Muscle of arm (tissue), 12 donors: ENCODE data around the gene IGSF9. TPM values are rescaled to one million over a fixed set of nuclear protein-coding genes. Genes with fewer than 3 reads are reported as not detected.

Source experiments
- DNase-seq: peaks from one replicate; pipeline ENCODE4 v3.0.0-alpha.2; 2013
- polyA plus RNA-seq, 12 donors: library from polyadenylated mRNA; unstranded; fragments of 120-200 nt; gene quantifications; one replicate each; pipeline ENCODE4 v1.2.1, GENCODE V29; 2013; ENCODE audit not compliant: insufficient read length in 12 of 12

Gene IGSF9
- polyA plus RNA-seq, 12 donors, result 0.22 to 27.3 (median 0.56) TPM; not detected in 1

DNA sequence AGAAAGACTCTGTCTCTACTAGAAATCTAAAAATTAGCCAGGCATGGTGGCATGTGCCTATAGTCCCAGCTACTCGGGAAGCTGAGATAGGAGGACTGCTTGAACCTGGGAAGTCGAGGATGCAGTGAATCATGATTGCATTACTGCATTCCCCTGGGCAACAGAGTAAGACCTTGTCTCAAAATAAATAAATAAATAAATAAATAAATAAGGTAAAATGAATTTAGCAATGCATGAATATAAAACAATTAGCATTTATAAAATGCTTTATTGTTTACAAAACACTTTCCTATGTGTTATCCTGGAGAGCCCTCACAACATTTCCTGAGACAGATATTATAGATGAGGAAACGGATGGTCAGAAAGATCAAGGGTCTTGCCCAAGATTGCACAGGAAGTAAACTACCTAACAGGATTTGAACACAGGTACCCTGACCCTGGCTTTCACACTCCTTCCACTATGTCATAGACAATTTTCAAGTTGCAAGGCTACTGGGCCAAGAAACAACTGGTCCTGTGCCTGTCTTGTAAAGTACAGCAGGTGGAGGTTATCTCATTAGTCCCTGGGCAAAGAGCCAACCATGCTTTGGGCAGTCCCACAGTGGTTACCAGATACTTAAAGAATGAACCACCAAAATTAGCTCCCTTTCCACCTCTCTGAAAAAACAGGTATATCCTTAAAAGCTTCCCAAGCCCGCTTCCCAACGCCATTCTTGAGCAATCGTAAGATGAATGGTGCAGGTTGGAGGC lies 67.5 kb downstream of the IGSF9 start:
- DNase-seq, result no peak

Other genes with a start within 250 kb of the IGSF9 start
- gene CRP, start 231.0 kb downstream of the IGSF9 start, polyA plus RNA-seq, result not detected
- 10 to 100 TPM in 2 of 12 donors, 1 to 10 TPM in 9, not detected in 1; 4.9 to 25.6 (median 6.0) TPM for gene DUSP23, start 164.7 kb downstream of the IGSF9 start, polyA plus RNA-seq
- gene FCRL6, start 143.3 kb downstream of the IGSF9 start, polyA plus RNA-seq, result under 1 TPM in 7 of 12 donors, not detected in 5; 0.10 to 0.34 (median 0.20) TPM
- gene SLAMF8, start 118.7 kb downstream of the IGSF9 start, polyA plus RNA-seq, result 1 to 10 TPM in 1 of 12 donors, under 1 TPM in 7, not detected in 4; 0.05 to 2.0 (median 0.42) TPM
- not detected for gene VSIG8, start 83.0 kb downstream of the IGSF9 start, polyA plus RNA-seq
- gene CFAP45, start 45.4 kb downstream of the IGSF9 start, polyA plus RNA-seq, result under 1 TPM in 10 of 12 donors, not detected in 2; 0.22 to 0.54 (median 0.27) TPM
- gene TAGLN2, start 20.1 kb downstream of the IGSF9 start, polyA plus RNA-seq, result 100 to 1,000 TPM in 11 of 12 donors, not detected in 1; 150 to 239 (median 173) TPM
- gene SLAMF9, start 8.6 kb upstream of the IGSF9 start, polyA plus RNA-seq, result not detected
- gene PIGM, start 86.4 kb upstream of the IGSF9 start, polyA plus RNA-seq, result 1 to 10 TPM in 11 of 12 donors, not detected in 1; 4.3 to 7.7 (median 6.0) TPM
- 1 to 10 TPM in 1 of 12 donors, under 1 TPM in 9, not detected in 2; 0.28 to 1.7 (median 0.58) TPM for gene KCNJ10, start 124.5 kb upstream of the IGSF9 start, polyA plus RNA-seq
- gene KCNJ9, start 135.9 kb upstream of the IGSF9 start, polyA plus RNA-seq, result under 1 TPM in 10 of 12 donors, not detected in 2; 0.04 to 0.22 (median 0.07) TPM
- gene IGSF8, start 153.0 kb upstream of the IGSF9 start, polyA plus RNA-seq, result 10 to 100 TPM in 11 of 12 donors, not detected in 1; 11.1 to 26.7 (median 18.3) TPM
- gene ATP1A2, start 170.1 kb upstream of the IGSF9 start, polyA plus RNA-seq, result 100 to 1,000 TPM in 3 of 12 donors, 10 to 100 TPM in 8, not detected in 1; 39.9 to 116 (median 88.9) TPM
- gene ATP1A4, start 206.0 kb upstream of the IGSF9 start, polyA plus RNA-seq, result 1 to 10 TPM in 9 of 12 donors, under 1 TPM in 1, not detected in 2; 0.87 to 6.0 (median 3.1) TPM
- 1,000 to 10,000 TPM in 5 of 12 donors, 100 to 1,000 TPM in 7; 212 to 1,621 (median 785) TPM for gene CASQ1, start 245.0 kb upstream of the IGSF9 start, polyA plus RNA-seq